AG09319 (cell line): ENCODE measurements around the gene CACNA1C.
A peak's percentile ranks its signal among the peaks of the same experiment; 100 is the strongest.

ENCODE experiments used
- DNase-seq: peaks from one replicate; pipeline ENCODE4 v3.0.0-alpha.2; 2010; ENCODE audit warnings: low read depth; ENCODE audit errors: extremely low read depth
- TF ChIP-seq, protein P1 (sequence below): IDR thresholded peaks from 2 replicates; pipeline ENCODE4 v1.5.1; 2011; ENCODE audit warnings: low read depth, mild to moderate bottlenecking, inconsistent platforms, low read length, moderate library complexity

Gene CACNA1C

GRCh38 chr12:2610358-2610757 is 557.6 kb downstream of the CACNA1C start:
- TF ChIP-seq, protein P1, sequence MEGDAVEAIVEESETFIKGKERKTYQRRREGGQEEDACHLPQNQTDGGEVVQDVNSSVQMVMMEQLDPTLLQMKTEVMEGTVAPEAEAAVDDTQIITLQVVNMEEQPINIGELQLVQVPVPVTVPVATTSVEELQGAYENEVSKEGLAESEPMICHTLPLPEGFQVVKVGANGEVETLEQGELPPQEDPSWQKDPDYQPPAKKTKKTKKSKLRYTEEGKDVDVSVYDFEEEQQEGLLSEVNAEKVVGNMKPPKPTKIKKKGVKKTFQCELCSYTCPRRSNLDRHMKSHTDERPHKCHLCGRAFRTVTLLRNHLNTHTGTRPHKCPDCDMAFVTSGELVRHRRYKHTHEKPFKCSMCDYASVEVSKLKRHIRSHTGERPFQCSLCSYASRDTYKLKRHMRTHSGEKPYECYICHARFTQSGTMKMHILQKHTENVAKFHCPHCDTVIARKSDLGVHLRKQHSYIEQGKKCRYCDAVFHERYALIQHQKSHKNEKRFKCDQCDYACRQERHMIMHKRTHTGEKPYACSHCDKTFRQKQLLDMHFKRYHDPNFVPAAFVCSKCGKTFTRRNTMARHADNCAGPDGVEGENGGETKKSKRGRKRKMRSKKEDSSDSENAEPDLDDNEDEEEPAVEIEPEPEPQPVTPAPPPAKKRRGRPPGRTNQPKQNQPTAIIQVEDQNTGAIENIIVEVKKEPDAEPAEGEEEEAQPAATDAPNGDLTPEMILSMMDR: no peak
- DNase-seq: no peak

GRCh38 chr12:2613326-2614073 is 560.7 kb downstream of the CACNA1C start:
- peak; percentile 91 for DNase-seq
- TF ChIP-seq, protein P1: no peak

DNA sequence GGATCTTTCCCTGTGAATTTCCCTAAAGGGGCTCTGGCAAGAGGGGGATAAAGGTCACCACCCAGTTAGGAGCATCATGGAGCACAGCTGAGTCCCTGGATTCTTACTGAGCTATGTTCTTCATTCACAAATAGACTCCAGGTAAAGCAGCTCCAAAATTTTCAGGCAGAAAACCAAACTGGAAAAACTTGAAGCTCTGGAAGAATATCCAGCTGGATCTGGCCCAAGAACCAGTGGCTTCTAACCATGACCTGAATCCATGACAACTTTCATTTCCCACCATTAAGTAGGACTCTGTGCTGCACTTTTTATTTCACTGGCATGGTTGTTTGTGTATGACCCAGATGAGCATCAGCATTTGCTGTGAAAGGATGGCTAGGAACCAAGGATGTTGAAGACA is 561.6 kb downstream of the CACNA1C start:
- TF ChIP-seq, protein P1: no peak
- no peak for DNase-seq

DNA sequence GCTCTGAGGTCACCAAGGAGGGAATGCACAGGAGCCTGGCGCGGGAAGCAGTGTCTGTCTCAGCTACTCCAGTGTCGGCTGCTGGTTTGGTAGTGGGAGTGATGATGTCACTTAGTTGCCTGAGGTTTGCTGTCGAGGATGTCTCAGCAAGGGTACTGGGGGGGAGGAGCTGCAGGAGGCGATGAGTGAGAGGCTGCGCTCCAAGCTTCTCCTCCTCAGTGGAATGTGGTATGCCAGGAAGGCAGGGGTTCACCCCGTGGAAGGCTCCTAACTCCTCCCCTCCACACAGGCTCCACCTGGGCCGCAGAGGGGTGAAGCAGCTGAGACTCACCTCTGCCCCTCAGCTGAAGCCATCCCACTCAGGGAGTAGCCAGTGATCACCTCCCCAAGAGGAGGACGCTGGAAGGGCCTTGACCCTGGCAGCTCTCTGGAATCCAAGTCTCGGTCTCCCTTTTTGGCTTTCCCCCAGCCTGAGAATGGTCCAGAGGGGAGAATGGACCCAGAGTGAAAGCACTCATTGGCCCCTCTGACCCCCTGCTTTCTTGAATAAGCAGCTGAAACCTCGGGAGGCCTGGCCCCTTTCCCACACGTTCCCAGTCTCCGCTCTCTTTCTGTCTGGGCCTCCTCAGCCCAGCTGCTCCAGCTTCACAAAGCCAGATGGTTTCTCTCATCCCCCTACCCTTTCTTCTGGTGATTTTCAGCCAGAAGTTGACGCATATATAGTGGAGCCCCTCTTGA is 563.0 kb downstream of the CACNA1C start:
- TF ChIP-seq, protein P1: no peak
- DNase-seq: no peak

DNA sequence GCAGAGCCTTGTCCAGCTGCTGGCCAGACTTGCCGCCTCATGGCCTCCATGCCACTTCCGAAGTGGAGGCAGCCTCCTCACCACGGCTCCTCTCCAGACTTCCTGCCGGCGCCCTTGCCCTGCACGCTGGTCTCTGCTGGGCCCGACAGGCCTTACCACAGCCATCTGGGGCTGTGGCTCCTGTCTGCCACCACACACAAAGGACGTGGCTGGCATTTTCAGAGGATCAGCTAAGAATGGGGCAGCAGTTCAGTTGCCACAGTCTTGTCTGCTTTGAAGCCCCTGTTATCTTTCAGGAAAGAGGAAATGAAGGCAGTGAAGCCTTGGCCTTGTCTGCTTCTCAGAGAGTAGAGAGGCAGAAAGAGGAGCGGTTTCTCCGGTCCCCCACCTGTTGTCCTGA is 564.0 kb downstream of the CACNA1C start:
- DNase-seq: no peak
- TF ChIP-seq, protein P1: no peak

GRCh38 chr12:2617365-2617764 is 564.6 kb downstream of the CACNA1C start:
- TF ChIP-seq, protein P1: no peak
- DNase-seq: no peak

DNA sequence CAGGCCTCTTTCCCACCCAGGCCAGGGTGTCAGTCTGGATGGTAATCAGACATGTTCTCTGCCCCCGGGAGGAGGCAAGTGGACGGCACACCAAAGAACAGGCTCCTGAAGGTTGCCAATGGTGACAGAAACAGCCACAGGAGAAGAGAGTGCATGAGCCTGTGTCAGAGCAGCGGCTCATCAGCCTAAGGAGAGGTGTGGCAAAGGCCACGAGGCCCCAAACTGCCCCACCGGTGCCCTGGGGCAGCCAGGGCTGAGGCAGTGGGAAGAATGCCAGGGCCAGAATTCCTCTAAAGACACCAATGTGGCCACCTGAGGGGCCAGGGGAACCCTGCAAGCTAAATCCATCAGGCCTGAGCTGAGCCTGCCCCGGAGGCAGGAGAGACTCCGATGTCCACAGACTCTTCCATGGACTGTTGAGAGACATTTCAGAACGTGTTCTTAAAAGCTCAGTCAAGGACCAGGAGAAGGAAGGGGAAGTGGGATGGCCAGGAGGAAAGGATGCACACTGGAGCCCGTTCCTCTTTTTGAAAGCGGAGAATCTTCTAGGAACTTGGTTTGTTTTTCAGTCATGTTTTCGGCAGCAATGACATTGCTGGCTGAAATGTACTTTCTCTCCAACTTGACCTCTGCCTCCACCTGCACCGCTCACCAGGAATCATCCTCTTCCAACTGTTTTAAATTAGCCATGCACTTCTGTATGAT is 565.7 kb downstream of the CACNA1C start:
- TF ChIP-seq, protein P1: no peak
- DNase-seq: no peak
